GM18499 (cell line): ENCODE measurements around the gene SMCHD1.

Source experiments
- ATAC-seq: cut with Tn5 transposase; IDR thresholded peaks from one replicate; pipeline ENCODE4 v1.9.1; 2021; ENCODE audit warnings: moderate number of reproducible peaks; ENCODE audit not compliant: insufficient read depth, unreplicated experiment

The SMCHD1 gene

GRCh38 chr18:2655178-2655953 lies at the start of gene SMCHD1:
TSS of gene SMCHD1 (plus strand) at chr18:2655726. CDS start at chr18:2656076, 350 bp downstream.
- peak; percentile 41 for ATAC-seq

- ATAC-seq = no peak
These were observed 49.2 kb upstream of the SMCHD1 start for GRCh38 chr18:2606335-2606734.

GRCh38 chr18:2609604-2610003 lies 45.9 kb upstream of the SMCHD1 start:
- ATAC-seq = no peak

GRCh38 chr18:2610549-2610948 lies 45.0 kb upstream of the SMCHD1 start:
- ATAC-seq = no peak

GRCh38 chr18:2612996-2613395 lies 42.5 kb upstream of the SMCHD1 start:
- ATAC-seq = no peak

- no peak for ATAC-seq
These were observed 38.0 kb upstream of the SMCHD1 start for GRCh38 chr18:2617401-2617998.

- no peak for ATAC-seq
These were observed 37.5 kb upstream of the SMCHD1 start for GRCh38 chr18:2618009-2618408.

- ATAC-seq = no peak
These were observed 30.3 kb upstream of the SMCHD1 start for GRCh38 chr18:2625217-2625616.

GRCh38 chr18:2627821-2628276 lies 27.7 kb upstream of the SMCHD1 start:
- no peak for ATAC-seq

GRCh38 chr18:2629003-2629402 lies 26.5 kb upstream of the SMCHD1 start:
- no peak for ATAC-seq

GRCh38 chr18:2635586-2635985 lies 19.9 kb upstream of the SMCHD1 start:
- no peak for ATAC-seq

- ATAC-seq = peak; percentile 1
These were observed 19.3 kb upstream of the SMCHD1 start for GRCh38 chr18:2636126-2636631.

- ATAC-seq = peak; percentile 67
These were observed 13.9 kb upstream of the SMCHD1 start for GRCh38 chr18:2641638-2642037.

GRCh38 chr18:2642771-2643170 lies 12.8 kb upstream of the SMCHD1 start:
- ATAC-seq = no peak

- no peak for ATAC-seq
These were observed 11.0 kb upstream of the SMCHD1 start for GRCh38 chr18:2644535-2644934.

- ATAC-seq = no peak
These were observed 3.5 kb upstream of the SMCHD1 start for GRCh38 chr18:2651981-2652380.

GRCh38 chr18:2653467-2653866 lies 2.1 kb upstream of the SMCHD1 start:
- no peak for ATAC-seq

- ATAC-seq = no peak
These were observed 1.2 kb upstream of the SMCHD1 start for GRCh38 chr18:2654169-2654927.

- peak; percentile 8 for ATAC-seq
These were observed 673 bp upstream of the SMCHD1 start for GRCh38 chr18:2654928-2655177.

- ATAC-seq = peak; percentile 18
These were observed 369 bp downstream of the SMCHD1 start for GRCh38 chr18:2655954-2656236.

GRCh38 chr18:2656237-2656980 lies 883 bp downstream of the SMCHD1 start:
- ATAC-seq = no peak
